H9 (cell line): ENCODE data around the gene DISC1. TPM values are rescaled to one million over a fixed set of nuclear protein-coding genes. Genes with fewer than 3 reads are reported as not detected.

ENCODE experiments used
- DNase-seq: peaks from one replicate; pipeline ENCODE4 v3.0.0-alpha.2; 2017
- H2AFZ ChIP-seq: one replicate; pipeline ENCODE4 v1.6.1; 2013; ENCODE audit warnings: mild to moderate bottlenecking, low read length, control low read depth, moderate library complexity
- H2AK5ac ChIP-seq: 2 replicates; pipeline ENCODE4 v1.6.1; 2013; ENCODE audit warnings: low read length, control low read depth, mixed read lengths; ENCODE audit not compliant: insufficient read length
- H2BK120ac ChIP-seq: one replicate; pipeline ENCODE4 v1.6.1; 2013; ENCODE audit warnings: low read depth, mild to moderate bottlenecking, low read length, control low read depth, inconsistent platforms; ENCODE audit not compliant: poor library complexity, severe bottlenecking
- H2BK12ac ChIP-seq: 2 replicates; pipeline ENCODE4 v1.6.1; 2013; ENCODE audit warnings: low read length, control low read depth, mixed read lengths, low read depth; ENCODE audit not compliant: insufficient read length
- H2BK15ac ChIP-seq: 2 replicates; pipeline ENCODE4 v1.6.1; 2013; ENCODE audit warnings: low read depth, low read length, control low read depth
- H2BK20ac ChIP-seq: one replicate; pipeline ENCODE4 v1.6.1; 2013; ENCODE audit warnings: low read depth, mild to moderate bottlenecking, low read length, control low read depth, inconsistent platforms; ENCODE audit not compliant: poor library complexity, severe bottlenecking
- H2BK5ac ChIP-seq: 2 replicates; pipeline ENCODE4 v1.6.1; 2013; ENCODE audit warnings: low read length, control low read depth, mixed read lengths; ENCODE audit not compliant: insufficient read length
- H3K14ac ChIP-seq: 2 replicates; pipeline ENCODE4 v1.6.1; 2013; ENCODE audit warnings: low read length, control low read depth; ENCODE audit not compliant: insufficient read depth
- H3K18ac ChIP-seq: 2 replicates; pipeline ENCODE4 v1.6.1; 2013; ENCODE audit warnings: low read depth, mild to moderate bottlenecking, mixed read lengths, low read length, control low read depth; ENCODE audit not compliant: insufficient read length
- H3K23ac ChIP-seq: 2 replicates; pipeline ENCODE4 v1.6.1; 2013; ENCODE audit warnings: low read length, control low read depth, mixed read lengths, low read depth; ENCODE audit not compliant: insufficient read length
- H3K23me2 ChIP-seq: 2 replicates; pipeline ENCODE4 v1.6.1; 2013; ENCODE audit warnings: low read depth, mild to moderate bottlenecking, mixed read lengths, low read length, control low read depth; ENCODE audit not compliant: insufficient read length, poor library complexity, severe bottlenecking
- H3K27ac ChIP-seq: 2 replicates; pipeline ENCODE4 v1.5.1; 2013; ENCODE audit warnings: low read length, control low read depth, mixed read lengths, low read depth; ENCODE audit not compliant: insufficient read length
- H3K27me3 ChIP-seq: 2 replicates; pipeline ENCODE4 v1.6.1; 2013; ENCODE audit warnings: low read length, control low read depth, inconsistent platforms; ENCODE audit not compliant: insufficient read depth
- H3K4ac ChIP-seq: 2 replicates; pipeline ENCODE4 v1.6.1; 2013; ENCODE audit warnings: low read depth, mild to moderate bottlenecking, control low read depth, inconsistent platforms, low read length, moderate library complexity
- H3K4me1 ChIP-seq: 2 replicates; pipeline ENCODE4 v1.6.1; 2013; ENCODE audit warnings: low read length, control low read depth, inconsistent platforms; ENCODE audit not compliant: insufficient read depth
- H3K4me2 ChIP-seq: 2 replicates; pipeline ENCODE4 v1.6.1; 2013; ENCODE audit warnings: low read length, control low read depth, mixed read lengths; ENCODE audit not compliant: insufficient read length, insufficient read depth
- H3K56ac ChIP-seq: 2 replicates; pipeline ENCODE4 v1.6.1; 2013; ENCODE audit warnings: low read depth, mild to moderate bottlenecking, mixed read lengths, low read length, control low read depth; ENCODE audit not compliant: insufficient read length
- H3K79me1 ChIP-seq: 2 replicates; pipeline ENCODE4 v1.6.1; 2013; ENCODE audit warnings: low read depth, mild to moderate bottlenecking, moderate library complexity, low read length, control low read depth, inconsistent platforms; ENCODE audit not compliant: insufficient read depth, poor library complexity, severe bottlenecking
- H3K79me2 ChIP-seq: 2 replicates; pipeline ENCODE4 v1.6.1; 2013; ENCODE audit warnings: low read length, control low read depth, inconsistent platforms; ENCODE audit not compliant: insufficient read depth
- H3K9ac ChIP-seq: 2 replicates; pipeline ENCODE4 v1.6.1; 2013; ENCODE audit warnings: low read length, control low read depth, mixed read lengths; ENCODE audit not compliant: insufficient read length; ENCODE audit errors: extremely low read depth
- H3K9me3 ChIP-seq: one replicate; pipeline ENCODE4 v1.6.1; 2013; ENCODE audit warnings: low read depth, low read length, inconsistent platforms; ENCODE audit not compliant: control insufficient read depth
- H3T11ph ChIP-seq: one replicate; pipeline ENCODE4 v1.6.1; 2013; ENCODE audit warnings: mild to moderate bottlenecking, low read length, control low read depth, inconsistent platforms
- H4K20me1 ChIP-seq: one replicate; pipeline ENCODE4 v1.6.1; 2013; ENCODE audit not compliant: control insufficient read depth, insufficient read length, insufficient read depth
- H4K5ac ChIP-seq: 2 replicates; pipeline ENCODE4 v1.6.1; 2013; ENCODE audit warnings: low read depth, mild to moderate bottlenecking, mixed read lengths, low read length, control low read depth; ENCODE audit not compliant: insufficient read length
- H4K8ac ChIP-seq: replicated peaks from 2 replicates; pipeline ENCODE4 v1.6.1; 2013; ENCODE audit warnings: low read length, control low read depth, mixed read lengths, low read depth; ENCODE audit not compliant: insufficient read length
- H4K91ac ChIP-seq: 2 replicates; pipeline ENCODE4 v1.6.1; 2013; ENCODE audit warnings: low read depth, mild to moderate bottlenecking, moderate library complexity, mixed read lengths, low read length, control low read depth; ENCODE audit not compliant: insufficient read length
- H3K27ac Mint-ChIP-seq, 3 experiments: 2 replicates in 2 of 3; 3 replicates in 1 of 3; pipeline ENCODE4 v1.8.0; 2020 to 2021; ENCODE audit warnings: mixed read lengths in 3 of 3, mild to moderate bottlenecking in 1 of 3, moderate library complexity in 1 of 3
- H3K27me3 Mint-ChIP-seq: 2 replicates; pipeline ENCODE4 v1.8.0; 2021; ENCODE audit warnings: low read depth, mild to moderate bottlenecking, moderate library complexity, mixed read lengths
- H3K36me3 Mint-ChIP-seq, 3 experiments: 2 replicates in 2 of 3; 3 replicates in 1 of 3; pipeline ENCODE4 v1.8.0; 2020 to 2021; ENCODE audit warnings: low read depth in 3 of 3, mixed read lengths in 3 of 3; ENCODE audit not compliant: insufficient read depth in 1 of 3
- H3K4me1 Mint-ChIP-seq, 2 experiments: 2 replicates each; pipeline ENCODE4 v1.8.0; 2020; ENCODE audit warnings: mixed read lengths in 2 of 2
- H3K4me3 Mint-ChIP-seq, 2 experiments: 2 replicates in 1 of 2; 3 replicates in 1 of 2; pipeline ENCODE4 v1.8.0; 2020 to 2021; ENCODE audit warnings: mild to moderate bottlenecking in 2 of 2, mixed read lengths in 2 of 2, moderate library complexity in 1 of 2
- H3K9me3 Mint-ChIP-seq, 2 experiments: 2 replicates in 1 of 2; 3 replicates in 1 of 2; pipeline ENCODE4 v1.8.0; 2020; ENCODE audit warnings: mild to moderate bottlenecking in 2 of 2, mixed read lengths in 2 of 2, moderate library complexity in 1 of 2
- WGBS: extraction: QIAGEN DNeasy Blood & Tissue Kit; methylation state at CpG from one replicate; pipeline ENCODE4 v1.1.7; 2013; ENCODE audit warnings: missing lambda C conversion rate, low lambda C conversion rate, mixed read lengths; ENCODE audit not compliant: insufficient read length; ENCODE audit errors: extremely low coverage; 5-methylcytosine and 5-hydroxymethylcytosine counted together
- total RNA-seq: library from RNA; stranded (reverse); gene quantifications from 2 replicates; pipeline ENCODE4 v1.2.1, GENCODE V29; 2021
- TF ChIP-seq, protein P1 (sequence below): fragments of 200-600 bp; sonication (generic); conservative IDR thresholded peaks from 3 replicates; pipeline ENCODE4 v1.8.0; 2021; ENCODE audit warnings: antibody characterized with exemption, mild to moderate bottlenecking

DISC1 gene
- total RNA-seq, 1 experiment from 2014 or later, result 2.5 TPM

DNA sequence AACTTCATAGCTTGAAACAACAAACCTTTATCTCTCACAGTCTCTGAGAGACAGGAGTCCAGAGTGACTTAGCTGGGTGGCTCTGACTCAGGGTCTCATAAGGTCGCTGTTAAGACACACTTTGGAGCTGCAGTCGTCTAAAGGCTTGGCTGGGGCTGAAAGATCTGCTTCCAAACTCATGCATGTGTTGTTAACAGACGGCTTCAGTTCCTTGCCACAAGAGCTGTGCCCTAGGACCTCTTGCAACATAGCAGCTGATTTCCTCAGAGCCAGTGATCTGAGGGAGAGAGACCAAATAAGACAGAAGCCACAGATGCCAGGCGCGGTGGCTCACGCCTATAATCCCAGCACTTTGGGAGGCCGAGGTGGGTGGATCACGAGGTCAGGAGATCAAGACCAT is 176.8 kb downstream of the DISC1 start:
- no peak overlapping the region for H2BK12ac ChIP-seq
- Mint-ChIP-seq H3K27me3 (peaks cover 2% of the 10 kb centered on the region; the same call in 1 of the 2 replicates), H3K27ac (no peak overlapping the region), H3K4me3 (no peak overlapping the region), H3K4me1 (0 out of 4 replicates have a peak, but pooled peaks cover 0 to 3% of the 10 kb centered on the region in 2 experiments), H3K9me3 (peaks cover 8 to 12% of the 10 kb centered on the region in 2 experiments), H3K36me3 (peaks cover 4 to 5% (median 5%) of the 10 kb centered on the region in 3 experiments; a peak in 6 of 7 replicates)
- no peak overlapping the region for H4K91ac ChIP-seq
- no peak overlapping the region for H2BK5ac ChIP-seq
- H2BK15ac ChIP-seq, result no peak overlapping the region
- no peak overlapping the region for H3K56ac ChIP-seq
- no peak overlapping the region for H3K23ac ChIP-seq
- H4K20me1 ChIP-seq, result no peaks in the 10 kb centered on the region
- H3K79me1 ChIP-seq, result no peaks in the 10 kb centered on the region
- no peak overlapping the region for H2BK20ac ChIP-seq
- no peak overlapping the region for H3K18ac ChIP-seq
- WGBS, result no CpG with 5 or more reads among the region's 8 CpGs
- DNase-seq, result no peak
- no peak overlapping the region for H3K4me2 ChIP-seq
- H3K27ac ChIP-seq, result no peak overlapping the region
- H3K79me2 ChIP-seq, result no peaks in the 10 kb centered on the region; the same call in 1 of the 2 replicates
- no peak overlapping the region for H3K9ac ChIP-seq
- no peak overlapping the region for H2AK5ac ChIP-seq
- no peak overlapping the region for H2AFZ ChIP-seq
- no peak overlapping the region for H3K4ac ChIP-seq
- no peaks in the 10 kb centered on the region for H3K27me3 ChIP-seq
- no peak overlapping the region for H3K14ac ChIP-seq
- H4K8ac ChIP-seq, result no peak overlapping the region
- no peaks in the 10 kb centered on the region for H3K9me3 ChIP-seq
- H3K4me1 ChIP-seq, result no peaks in the 10 kb centered on the region
- H3K23me2 ChIP-seq, result no peaks in the 10 kb centered on the region
- no peak overlapping the region for H4K5ac ChIP-seq
- TF ChIP-seq, protein P1, sequence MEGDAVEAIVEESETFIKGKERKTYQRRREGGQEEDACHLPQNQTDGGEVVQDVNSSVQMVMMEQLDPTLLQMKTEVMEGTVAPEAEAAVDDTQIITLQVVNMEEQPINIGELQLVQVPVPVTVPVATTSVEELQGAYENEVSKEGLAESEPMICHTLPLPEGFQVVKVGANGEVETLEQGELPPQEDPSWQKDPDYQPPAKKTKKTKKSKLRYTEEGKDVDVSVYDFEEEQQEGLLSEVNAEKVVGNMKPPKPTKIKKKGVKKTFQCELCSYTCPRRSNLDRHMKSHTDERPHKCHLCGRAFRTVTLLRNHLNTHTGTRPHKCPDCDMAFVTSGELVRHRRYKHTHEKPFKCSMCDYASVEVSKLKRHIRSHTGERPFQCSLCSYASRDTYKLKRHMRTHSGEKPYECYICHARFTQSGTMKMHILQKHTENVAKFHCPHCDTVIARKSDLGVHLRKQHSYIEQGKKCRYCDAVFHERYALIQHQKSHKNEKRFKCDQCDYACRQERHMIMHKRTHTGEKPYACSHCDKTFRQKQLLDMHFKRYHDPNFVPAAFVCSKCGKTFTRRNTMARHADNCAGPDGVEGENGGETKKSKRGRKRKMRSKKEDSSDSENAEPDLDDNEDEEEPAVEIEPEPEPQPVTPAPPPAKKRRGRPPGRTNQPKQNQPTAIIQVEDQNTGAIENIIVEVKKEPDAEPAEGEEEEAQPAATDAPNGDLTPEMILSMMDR, result no peak
- no peak overlapping the region for H2BK120ac ChIP-seq
- no peak overlapping the region for H3T11ph ChIP-seq
